Esophagus muscularis mucosa (tissue), 4 donors: Measurements from ENCODE around the gene PF4V1. TPM values are rescaled to one million over a fixed set of nuclear protein-coding genes. Genes with fewer than 3 reads are reported as not detected.
A peak's percentile ranks its signal among the peaks of the same experiment; 100 is the strongest.

Experiments used
- DNase-seq: peaks from one replicate; pipeline ENCODE4 v3.0.0-alpha.2; 2017; ENCODE audit errors: extremely low spot score
- H3K27ac ChIP-seq, 4 donors: fragments of 200-600 bp; sonication (generic); replicated peaks in 1 of 4; 1 replicate in 3 of 4; 2 replicates in 1 of 4; pipeline ENCODE4 v1.5.1; 2016 to 2019; ENCODE audit warnings: mild to moderate bottlenecking in 1 of 4
- H3K27me3 ChIP-seq, 4 donors: fragments of 200-600 bp; sonication (generic); one replicate each; pipeline versions ENCODE4 v1.5.1 to v1.6.0; 2016 to 2019
- H3K36me3 ChIP-seq, 4 donors: fragments of 200-600 bp; sonication (generic); one replicate each; pipeline ENCODE4 v1.5.1; 2016 to 2019
- H3K4me1 ChIP-seq, 4 donors: fragments of 200-600 bp; sonication (generic); one replicate each; pipeline ENCODE4 v1.5.1; 2016 to 2019
- H3K4me3 ChIP-seq, 4 donors: fragments of 200-600 bp; sonication (generic); 1 replicate in 2 of 4; 2 replicates in 2 of 4; pipeline ENCODE4 v1.5.1; 2016 to 2019; ENCODE audit warnings: mild to moderate bottlenecking in 4 of 4, moderate library complexity in 1 of 4
- H3K9me3 ChIP-seq, 4 donors: fragments of 200-600 bp; sonication (generic); 1 replicate in 3 of 4; 2 replicates in 1 of 4; pipeline ENCODE4 v1.5.1; 2016 to 2019
- CTCF ChIP-seq, 3 experiments: fragments of 200-600 bp in 2 of 3; fragments of 450-650 bp in 1 of 3; sonication (generic) in 2 of 3; IDR thresholded peaks; one replicate each; pipeline ENCODE4 v1.5.1; 2017 to 2019; ENCODE audit warnings: antibody characterized with exemption in 3 of 3, mild to moderate bottlenecking in 2 of 3, moderate library complexity in 1 of 3
- EP300 ChIP-seq: sonication (generic); formaldehyde crosslinking; IDR thresholded peaks from one replicate; pipeline ENCODE4 v1.6.1; 2017; ENCODE audit warnings: antibody characterized with exemption
- POLR2A ChIP-seq: fragments of 450-650 bp; IDR thresholded peaks from one replicate; pipeline ENCODE4 v1.6.1; 2017; ENCODE audit warnings: antibody characterized with exemption, moderate library complexity, mild to moderate bottlenecking, low read depth
- POLR2AphosphoS5 ChIP-seq, 2 donors: sonication (generic); formaldehyde crosslinking; IDR thresholded peaks; one replicate each; pipeline ENCODE4 v1.6.1; 2017; ENCODE audit warnings: antibody characterized with exemption in 2 of 2
- WGBS: methylation state at CpG from one replicate; pipeline ENCODE4 v1.1.5; 2018; 5-methylcytosine and 5-hydroxymethylcytosine counted together
- intact Hi-C: fragments of 100-400 bp; cut with DNase I; formaldehyde crosslinking; loops from one replicate; pipeline ENCODE4 v1.15.1; 2023
- total RNA-seq, 4 donors: library from RNA; depleted of rRNA; stranded (reverse); fragments of >200 nt; gene quantifications; one replicate each; pipeline versions ENCODE4 v1.1.0 to v1.2.1, GENCODE V29; 2016

Gene PF4V1
- total RNA-seq, 4 donors from 2014 or later, result not detected

- intact Hi-C loops, result no loop called here
These were observed 38.8 kb downstream of the PF4V1 start for GRCh38 chr4:73891739-73892405.

GRCh38 chr4:73892966-73893365 lies 39.9 kb downstream of the PF4V1 start:
- WGBS, result 82% methylated on average over 3 of the region's 3 CpGs
- no peak for DNase-seq
- no peaks in the 10 kb centered on the region for H3K9me3 ChIP-seq
- no peaks in the 10 kb centered on the region for H3K4me1 ChIP-seq
- no peaks in the 10 kb centered on the region for H3K36me3 ChIP-seq
- no peak overlapping the region for H3K27ac ChIP-seq
- TF ChIP-seq POLR2A (no peak), POLR2AphosphoS5 (IDR thresholded peaks at IDR 0.05) (no peak), CTCF (IDR thresholded peaks at IDR 0.05) (no peak), EP300 (no peak)
- no peaks in the 10 kb centered on the region for H3K27me3 ChIP-seq
- intact Hi-C loops, result no loop called here
- H3K4me3 ChIP-seq, result no peak overlapping the region

More at GRCh38 chr4:73891739-73892405, 38.8 kb downstream of the PF4V1 start:
- no peak for DNase-seq
- TF ChIP-seq EP300, result no peak
- peak in 1 of 2 donors; percentile 39 for TF ChIP-seq POLR2AphosphoS5 (IDR thresholded peaks at IDR 0.05)
- WGBS, result 88% methylated on average over 1 of the region's 1 CpG
- no peak overlapping the region for H3K4me3 ChIP-seq
- no peaks in the 10 kb centered on the region for H3K4me1 ChIP-seq
- H3K27me3 ChIP-seq, result no peaks in the 10 kb centered on the region
- H3K36me3 ChIP-seq, result no peaks in the 10 kb centered on the region
- H3K27ac ChIP-seq, result no peak overlapping the region
- H3K9me3 ChIP-seq, result no peaks in the 10 kb centered on the region

GRCh38 chr4:73894001-73894400 lies 40.9 kb downstream of the PF4V1 start:
- TF ChIP-seq POLR2A, result no peak
- TF ChIP-seq POLR2AphosphoS5 (IDR thresholded peaks at IDR 0.05), result no peak
- TF ChIP-seq CTCF (IDR thresholded peaks at IDR 0.05), result no peak
- no peak for TF ChIP-seq EP300
- Histone ChIP-seq H3K27ac (no peak overlapping the region), H3K9me3 (no peaks in the 10 kb centered on the region), H3K36me3 (no peaks in the 10 kb centered on the region), H3K27me3 (no peaks in the 10 kb centered on the region), H3K4me3 (no peak overlapping the region), H3K4me1 (no peaks in the 10 kb centered on the region)
- DNase-seq, result no peak
- WGBS, result 76% methylated on average over 2 of the region's 2 CpGs
- intact Hi-C loops, result no loop called here

- intact Hi-C loops, result no loop called here
- Histone ChIP-seq H3K9me3 (no peaks in the 10 kb centered on the region), H3K27ac (no peak overlapping the region), H3K4me3 (no peak overlapping the region), H3K36me3 (no peaks in the 10 kb centered on the region), H3K27me3 (no peaks in the 10 kb centered on the region), H3K4me1 (no peaks in the 10 kb centered on the region)
- no peak for DNase-seq
- TF ChIP-seq POLR2AphosphoS5 (IDR thresholded peaks at IDR 0.05) (no peak), CTCF (IDR thresholded peaks at IDR 0.05) (no peak), EP300 (no peak), POLR2A (no peak)
- 66% methylated on average over 9 of the region's 9 CpGs for WGBS
These were observed 42.4 kb downstream of the PF4V1 start for GRCh38 chr4:73895201-73896175.

- no peaks in the 10 kb centered on the region for H3K36me3 ChIP-seq
- no peak overlapping the region for H3K27ac ChIP-seq
- TF ChIP-seq EP300 (no peak), POLR2AphosphoS5 (IDR thresholded peaks at IDR 0.05) (no peak), CTCF (IDR thresholded peaks at IDR 0.05) (no peak), POLR2A (no peak)
- no peaks in the 10 kb centered on the region for H3K4me1 ChIP-seq
- WGBS, result 96% methylated on average over 2 of the region's 2 CpGs
- no peaks in the 10 kb centered on the region for H3K27me3 ChIP-seq
- H3K4me3 ChIP-seq, result no peak overlapping the region
- no peak for DNase-seq
- H3K9me3 ChIP-seq, result no peaks in the 10 kb centered on the region
- intact Hi-C loops, result no loop called here
These were observed 43.3 kb downstream of the PF4V1 start for GRCh38 chr4:73896416-73896815.
